Measurements from ENCODE around the gene SRGAP3.

SRGAP3 gene

DNA sequence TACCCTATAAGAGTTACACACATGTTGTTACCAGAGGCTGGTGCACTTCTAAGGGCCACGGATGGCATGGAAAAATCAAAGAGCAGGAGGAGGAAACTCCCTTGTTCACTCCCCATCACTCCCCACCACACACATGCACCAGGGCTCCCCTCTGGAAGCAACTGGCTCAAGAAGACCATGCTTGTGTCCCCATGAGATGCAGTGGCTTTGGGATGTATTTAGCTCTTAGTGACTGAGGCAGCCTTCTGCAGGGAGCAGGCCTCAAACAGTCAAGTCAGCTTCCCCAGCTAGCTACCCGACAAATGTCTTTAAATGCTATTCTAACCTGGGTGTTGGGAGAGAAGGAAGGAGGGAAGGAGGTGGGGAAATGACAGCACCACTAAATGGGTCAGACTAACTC is 253.2 kb downstream of the SRGAP3 start:
- Histone ChIP-seq H3K9me3 (ENCODE audit: control extremely low read depth in 1 of 5, control insufficient read depth in 4 of 5, insufficient read depth in 2 of 5, low read depth in 1 of 5, low read length in 4 of 5) (no peaks in the 10 kb centered on the region), H3K27ac (ENCODE audit: insufficient read depth in 1 of 2, low read depth in 1 of 2, low read length in 2 of 2, poor library complexity in 1 of 2, severe bottlenecking in 2 of 2) (no peak overlapping the region), H3K36me3 (ENCODE audit: control insufficient read depth in 4 of 4, insufficient read depth in 4 of 4, low read length in 3 of 4) (peaks cover 0 to 2% (median 0%) of the 10 kb centered on the region in 4 experiments), H3K27me3 (replicated peaks in 2 of 5; ENCODE audit: control insufficient read depth in 4 of 5, insufficient read depth in 5 of 5, low read length in 4 of 5) (no peaks in the 10 kb centered on the region), H3K4me3 (ENCODE audit: control insufficient read depth in 1 of 7, extremely low read depth in 1 of 7, insufficient read depth in 4 of 7, low read depth in 2 of 7, low read length in 6 of 7) (no peak overlapping the region), H3K4me1 (ENCODE audit: control extremely low read depth in 1 of 4, control insufficient read depth in 4 of 4, insufficient read depth in 4 of 4, low read length in 3 of 4) (no peaks in the 10 kb centered on the region)
- ChIA-PET CTCF (interaction anchor here (1.1 to 1.4 kb wide), 3 partner anchors 9 to 306 kb away, joined by 3 to 7 read pairs (median 4); no protein-coding TSS in a partner anchor), POLR2A (no interaction called here)
- DNase-seq: no peak
- WGBS (ENCODE audit: insufficient coverage): 100% methylated on average over 1 of the region's 2 CpGs

DNA sequence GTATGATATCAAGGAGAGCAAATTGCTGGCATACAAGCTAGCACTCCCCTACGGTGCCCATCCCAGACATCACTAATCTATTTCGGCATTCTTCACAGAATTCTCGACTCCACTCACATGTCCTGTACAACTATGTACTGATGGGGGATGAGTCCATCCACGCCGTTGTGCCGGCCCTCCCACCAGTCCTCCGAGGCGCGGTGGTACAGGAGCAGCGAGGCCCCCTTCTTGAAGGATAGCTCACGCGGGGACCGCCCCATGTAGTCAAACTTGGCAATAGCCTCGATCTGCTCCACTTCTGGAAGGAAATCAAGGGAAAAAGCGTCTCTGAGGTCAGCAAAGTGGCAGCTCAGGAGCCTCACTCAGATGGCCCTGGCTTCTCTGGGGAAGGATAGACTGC is 255.2 kb downstream of the SRGAP3 start:
- Histone ChIP-seq H3K4me3 (ENCODE audit: control insufficient read depth in 1 of 7, extremely low read depth in 1 of 7, insufficient read depth in 4 of 7, low read depth in 2 of 7, low read length in 6 of 7) (no peak overlapping the region), H3K27ac (ENCODE audit: insufficient read depth in 1 of 2, low read depth in 1 of 2, low read length in 2 of 2, poor library complexity in 1 of 2, severe bottlenecking in 2 of 2) (no peak overlapping the region), H3K27me3 (replicated peaks in 2 of 5; ENCODE audit: control insufficient read depth in 4 of 5, insufficient read depth in 5 of 5, low read length in 4 of 5) (no peaks in the 10 kb centered on the region), H3K4me1 (ENCODE audit: control extremely low read depth in 1 of 4, control insufficient read depth in 4 of 4, insufficient read depth in 4 of 4, low read length in 3 of 4) (no peaks in the 10 kb centered on the region), H3K9me3 (ENCODE audit: control extremely low read depth in 1 of 5, control insufficient read depth in 4 of 5, insufficient read depth in 2 of 5, low read depth in 1 of 5, low read length in 4 of 5) (no peaks in the 10 kb centered on the region), H3K36me3 (ENCODE audit: control insufficient read depth in 4 of 4, insufficient read depth in 4 of 4, low read length in 3 of 4) (peaks cover 0 to 2% (median 0%) of the 10 kb centered on the region in 4 experiments)
- no peak for DNase-seq
- CTCF ChIA-PET: interaction anchor here (1.4 to 10.0 kb wide), 2 partner anchors 8 to 309 kb away, joined by 3 to 90 read pairs; no protein-coding TSS in a partner anchor
- WGBS (ENCODE audit: insufficient coverage): 98% methylated on average over 15 of the region's 15 CpGs
- POLR2A ChIA-PET: interaction anchor here (0.6 kb wide), 1 partner anchor 68 kb away, joined by 7 read pairs; no protein-coding TSS in a partner anchor

DNA sequence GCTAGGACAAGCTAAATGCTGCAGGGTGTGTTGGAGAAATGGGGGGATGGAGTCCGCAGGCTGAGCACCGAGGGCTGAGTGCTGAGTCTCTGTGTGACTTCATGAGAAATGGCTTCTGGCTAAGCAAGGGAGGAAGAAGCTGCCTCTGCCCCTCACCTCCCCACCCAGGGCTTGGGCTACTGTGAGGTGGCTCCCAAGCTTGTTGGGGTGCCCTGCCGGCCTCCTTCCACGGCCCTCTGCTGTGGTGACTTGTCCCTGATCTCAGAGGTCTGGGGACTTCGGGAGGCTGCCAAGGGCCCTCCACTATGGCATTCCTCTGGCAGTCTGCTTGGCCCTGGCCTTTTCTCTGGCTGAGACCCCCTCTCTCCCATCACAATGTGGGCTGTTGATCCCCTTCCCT is 256.1 kb downstream of the SRGAP3 start:
- no peak overlapping the region for H3K4me3 ChIP-seq (ENCODE audit: control insufficient read depth in 1 of 7, extremely low read depth in 1 of 7, insufficient read depth in 4 of 7, low read depth in 2 of 7, low read length in 6 of 7)
- POLR2A ChIA-PET: no interaction called here
- peaks cover 0 to 2% (median 0%) of the 10 kb centered on the region in 4 experiments for H3K36me3 ChIP-seq (ENCODE audit: control insufficient read depth in 4 of 4, insufficient read depth in 4 of 4, low read length in 3 of 4)
- H3K27ac ChIP-seq (ENCODE audit: insufficient read depth in 1 of 2, low read depth in 1 of 2, low read length in 2 of 2, poor library complexity in 1 of 2, severe bottlenecking in 2 of 2): no peak overlapping the region
- no peaks in the 10 kb centered on the region for H3K27me3 ChIP-seq (replicated peaks in 2 of 5; ENCODE audit: control insufficient read depth in 4 of 5, insufficient read depth in 5 of 5, low read length in 4 of 5)
- no peaks in the 10 kb centered on the region for H3K4me1 ChIP-seq (ENCODE audit: control extremely low read depth in 1 of 4, control insufficient read depth in 4 of 4, insufficient read depth in 4 of 4, low read length in 3 of 4)
- CTCF ChIA-PET: interaction anchor here (1.0 to 10.0 kb wide), 2 partner anchors 16 to 310 kb away, joined by 3 to 90 read pairs; no protein-coding TSS in a partner anchor
- 90% methylated on average over 3 of the region's 5 CpGs for WGBS (ENCODE audit: insufficient coverage)
- no peaks in the 10 kb centered on the region for H3K9me3 ChIP-seq (ENCODE audit: control extremely low read depth in 1 of 5, control insufficient read depth in 4 of 5, insufficient read depth in 2 of 5, low read depth in 1 of 5, low read length in 4 of 5)
- DNase-seq: no peak

DNA sequence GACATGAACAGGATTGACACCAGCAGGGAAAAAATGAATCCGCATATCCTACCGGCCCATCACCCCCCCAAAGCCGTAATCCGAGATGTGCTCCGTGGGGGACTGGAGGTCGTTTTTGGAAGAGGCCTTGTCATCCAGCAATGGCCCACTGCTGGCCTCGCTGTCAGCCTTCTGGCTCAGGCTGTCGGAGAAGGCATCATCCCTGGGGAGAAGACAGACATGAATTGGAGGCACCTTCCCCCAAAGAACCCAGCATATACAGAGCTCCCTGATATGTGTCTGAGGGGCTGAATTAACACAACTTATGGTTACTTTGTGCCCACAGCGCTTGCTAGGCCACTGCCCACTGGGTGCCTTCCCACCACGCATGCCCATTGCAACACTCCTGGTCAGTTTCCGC is 256.6 kb downstream of the SRGAP3 start:
- peaks cover 0 to under 1% (median 0%) of the 10 kb centered on the region in 4 experiments for H3K4me1 ChIP-seq (ENCODE audit: control extremely low read depth in 1 of 4, control insufficient read depth in 4 of 4, insufficient read depth in 4 of 4, low read length in 3 of 4)
- no peak overlapping the region for H3K4me3 ChIP-seq (ENCODE audit: control insufficient read depth in 1 of 7, extremely low read depth in 1 of 7, insufficient read depth in 4 of 7, low read depth in 2 of 7, low read length in 6 of 7)
- 91% methylated on average over 9 of the region's 11 CpGs for WGBS (ENCODE audit: insufficient coverage)
- DNase-seq: no peak
- no peaks in the 10 kb centered on the region for H3K9me3 ChIP-seq (ENCODE audit: control extremely low read depth in 1 of 5, control insufficient read depth in 4 of 5, insufficient read depth in 2 of 5, low read depth in 1 of 5, low read length in 4 of 5)
- no peaks in the 10 kb centered on the region for H3K27me3 ChIP-seq (replicated peaks in 2 of 5; ENCODE audit: control insufficient read depth in 4 of 5, insufficient read depth in 5 of 5, low read length in 4 of 5)
- H3K36me3 ChIP-seq (ENCODE audit: control insufficient read depth in 4 of 4, insufficient read depth in 4 of 4, low read length in 3 of 4): peaks cover 0 to 2% (median 0%) of the 10 kb centered on the region in 4 experiments
- no peak overlapping the region for H3K27ac ChIP-seq (ENCODE audit: insufficient read depth in 1 of 2, low read depth in 1 of 2, low read length in 2 of 2, poor library complexity in 1 of 2, severe bottlenecking in 2 of 2)
- POLR2A ChIA-PET: no interaction called here
- CTCF ChIA-PET: interaction anchor here (1.0 to 10.0 kb wide), 2 partner anchors 15 to 310 kb away, joined by 3 to 90 read pairs; no protein-coding TSS in a partner anchor

DNA sequence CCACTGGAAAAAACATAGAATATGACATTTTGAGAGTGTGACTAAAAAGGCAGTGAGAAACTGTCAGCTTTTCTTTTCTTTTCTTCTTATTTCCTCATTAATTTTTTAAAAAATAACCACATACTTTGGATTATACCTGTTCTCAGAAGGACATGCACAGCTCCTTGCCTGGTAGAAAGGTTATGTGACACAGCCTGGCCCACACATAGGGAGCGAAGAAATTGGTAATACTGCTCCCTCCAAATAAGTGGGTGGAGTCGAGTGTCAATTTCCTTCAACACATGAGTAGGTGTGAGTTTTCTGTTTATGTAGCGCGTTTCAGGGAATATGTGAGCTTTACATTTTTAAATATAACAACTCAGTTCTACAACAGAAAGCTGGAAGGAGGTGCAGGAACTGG is 257.2 kb downstream of the SRGAP3 start:
- DNase-seq: no peak
- peaks cover 0 to 6% (median 2%) of the 10 kb centered on the region in 4 experiments for H3K4me1 ChIP-seq (ENCODE audit: control extremely low read depth in 1 of 4, control insufficient read depth in 4 of 4, insufficient read depth in 4 of 4, low read length in 3 of 4)
- WGBS (ENCODE audit: insufficient coverage): no CpG with 5 or more reads among the region's 4 CpGs
- ChIA-PET POLR2A (interaction anchor here (0.5 kb wide), 1 partner anchor 203 kb away, joined by 3 read pairs; no protein-coding TSS in a partner anchor), CTCF (interaction anchor here (1.0 to 10.0 kb wide), 3 partner anchors 14 to 311 kb away, joined by 4 to 90 read pairs (median 5); no protein-coding TSS in a partner anchor)
- H3K4me3 ChIP-seq (ENCODE audit: control insufficient read depth in 1 of 7, extremely low read depth in 1 of 7, insufficient read depth in 4 of 7, low read depth in 2 of 7, low read length in 6 of 7): no peak overlapping the region
- H3K27me3 ChIP-seq (replicated peaks in 2 of 5; ENCODE audit: control insufficient read depth in 4 of 5, insufficient read depth in 5 of 5, low read length in 4 of 5): no peaks in the 10 kb centered on the region
- peaks cover 0 to 2% (median 0%) of the 10 kb centered on the region in 4 experiments for H3K36me3 ChIP-seq (ENCODE audit: control insufficient read depth in 4 of 4, insufficient read depth in 4 of 4, low read length in 3 of 4)
- H3K9me3 ChIP-seq (ENCODE audit: control extremely low read depth in 1 of 5, control insufficient read depth in 4 of 5, insufficient read depth in 2 of 5, low read depth in 1 of 5, low read length in 4 of 5): no peaks in the 10 kb centered on the region
- no peak overlapping the region for H3K27ac ChIP-seq (ENCODE audit: insufficient read depth in 1 of 2, low read depth in 1 of 2, low read length in 2 of 2, poor library complexity in 1 of 2, severe bottlenecking in 2 of 2)

DNA sequence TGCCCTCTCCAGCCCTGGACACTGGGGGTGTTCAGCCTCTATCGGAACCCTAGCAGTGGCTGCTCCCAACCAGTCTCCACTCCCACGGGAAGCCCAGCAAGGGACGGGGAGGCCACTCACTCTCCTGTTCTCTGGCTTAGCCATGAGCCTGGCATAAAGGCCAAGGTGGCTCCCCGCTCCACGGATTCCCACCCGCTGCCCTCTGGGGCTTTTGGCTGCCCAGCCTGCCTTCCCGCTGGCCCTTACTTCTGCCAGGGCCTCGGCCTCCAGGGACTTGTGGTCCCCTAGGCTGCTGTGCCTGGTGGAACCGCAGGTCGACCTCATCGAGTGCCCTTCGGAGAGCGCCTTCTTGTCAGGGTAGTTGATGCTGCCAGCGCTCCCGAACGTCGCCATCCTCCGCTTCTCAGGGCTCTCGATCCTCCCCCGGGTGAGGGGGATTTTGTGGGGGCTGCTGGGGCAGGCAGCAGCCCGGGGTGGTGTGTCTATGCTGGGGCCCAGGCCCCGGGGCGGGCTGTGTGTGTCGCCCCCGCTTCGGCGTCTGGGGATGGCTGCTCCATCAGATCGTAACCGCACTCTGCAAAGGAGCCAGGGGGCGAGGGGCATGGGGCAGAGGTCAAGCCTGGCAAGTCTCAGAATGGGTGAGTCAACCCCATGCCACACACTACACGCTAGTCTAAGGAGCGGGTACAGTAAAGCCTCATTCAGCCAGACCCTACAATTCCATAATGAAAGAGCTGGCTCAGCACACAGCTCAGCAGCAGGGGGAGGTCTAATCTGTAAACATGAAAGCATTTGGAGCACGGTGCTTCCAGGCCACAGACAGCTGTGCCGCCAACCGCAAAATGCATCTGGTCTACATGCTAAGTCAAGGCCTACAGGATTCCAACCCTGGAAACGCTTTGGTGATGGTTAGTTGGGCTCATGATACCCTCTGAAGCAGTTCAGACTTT is 258.9 kb downstream of the SRGAP3 start:
- no peak overlapping the region for H3K27ac ChIP-seq (ENCODE audit: insufficient read depth in 1 of 2, low read depth in 1 of 2, low read length in 2 of 2, poor library complexity in 1 of 2, severe bottlenecking in 2 of 2)
- no peak overlapping the region for H3K4me3 ChIP-seq (ENCODE audit: control insufficient read depth in 1 of 7, extremely low read depth in 1 of 7, insufficient read depth in 4 of 7, low read depth in 2 of 7, low read length in 6 of 7)
- WGBS (ENCODE audit: insufficient coverage): 97% methylated on average over 19 of the region's 36 CpGs
- no peaks in the 10 kb centered on the region for H3K27me3 ChIP-seq (replicated peaks in 2 of 5; ENCODE audit: control insufficient read depth in 4 of 5, insufficient read depth in 5 of 5, low read length in 4 of 5)
- no peaks in the 10 kb centered on the region for H3K9me3 ChIP-seq (ENCODE audit: control extremely low read depth in 1 of 5, control insufficient read depth in 4 of 5, insufficient read depth in 2 of 5, low read depth in 1 of 5, low read length in 4 of 5)
- ChIA-PET POLR2A (no interaction called here), CTCF (interaction anchor here (1.7 to 10.0 kb wide), 3 partner anchors 10 to 312 kb away, joined by 5 to 90 read pairs (median 7); no protein-coding TSS in a partner anchor)
- peaks cover 0 to 2% (median 0%) of the 10 kb centered on the region in 4 experiments for H3K36me3 ChIP-seq (ENCODE audit: control insufficient read depth in 4 of 4, insufficient read depth in 4 of 4, low read length in 3 of 4)
- no peak for DNase-seq
- peaks cover 0 to 6% (median 2%) of the 10 kb centered on the region in 4 experiments for H3K4me1 ChIP-seq (ENCODE audit: control extremely low read depth in 1 of 4, control insufficient read depth in 4 of 4, insufficient read depth in 4 of 4, low read length in 3 of 4)

Data from common myeloid progenitor, CD34-positive (primary cell).